Effector CD8-positive, alpha-beta T cell (primary cell): ENCODE results near the gene SFXN1.

Experiments used
- DNase-seq: peaks from one replicate; lab custom pipeline; 2025; lab: John Stamatoyannopoulos, UW

The SFXN1 gene

DNA sequence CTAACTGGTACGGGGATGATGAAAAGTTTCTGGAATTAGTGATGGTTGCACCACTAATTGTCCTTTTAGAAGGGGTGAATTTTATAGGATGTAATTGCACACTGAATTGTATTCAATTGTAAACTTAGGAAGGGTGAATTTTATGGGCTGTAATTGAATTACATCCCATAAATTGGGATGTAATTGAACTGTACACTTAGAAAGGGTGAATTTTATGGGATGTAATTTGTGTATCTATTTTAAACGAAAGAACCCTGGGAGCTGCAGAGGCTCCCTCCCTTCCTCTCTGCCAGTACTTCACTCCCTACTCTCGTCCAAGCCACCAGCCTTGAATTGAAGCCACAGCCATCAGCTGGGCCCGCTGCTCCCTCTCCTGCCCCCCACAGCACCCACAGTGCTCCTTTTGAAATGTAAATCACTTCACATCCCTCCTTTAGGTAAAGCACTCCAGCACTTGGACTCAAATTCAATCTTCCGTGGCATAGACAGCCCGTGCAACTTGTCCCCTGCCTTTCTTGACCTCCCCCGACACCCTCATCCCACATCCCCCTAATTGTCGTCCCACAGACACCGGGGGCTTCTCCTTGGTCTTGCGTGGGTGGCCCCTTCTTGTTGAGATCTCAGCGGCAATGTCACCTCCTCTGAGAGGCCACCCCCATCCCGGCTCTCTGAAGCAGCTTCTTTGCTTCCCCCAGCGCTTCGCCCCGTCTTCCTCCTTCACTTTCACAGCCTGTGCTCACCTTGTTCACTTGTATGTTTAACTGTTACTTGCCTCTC is 95.3 kb downstream of the SFXN1 start:
- DNase-seq: no peak

DNA sequence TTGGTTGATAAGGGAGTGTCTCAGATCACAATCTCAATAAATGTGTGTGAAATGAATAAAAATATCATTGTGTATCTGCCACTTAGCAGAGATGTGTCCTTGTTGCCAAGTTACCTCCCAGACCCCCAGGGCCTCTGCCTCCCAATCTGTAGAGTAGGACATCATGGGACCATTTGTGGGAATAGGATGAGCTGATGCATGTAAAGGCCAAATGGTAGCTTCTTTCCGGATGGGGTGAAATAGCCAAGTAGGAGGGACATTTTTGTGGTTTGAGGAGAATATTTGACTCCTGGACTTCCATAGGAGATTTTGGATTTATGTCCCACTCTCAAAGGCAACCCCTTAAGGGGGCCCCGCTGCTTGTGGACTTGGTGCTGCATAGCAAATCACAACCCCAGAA is 96.9 kb downstream of the SFXN1 start:
- no peak for DNase-seq

DNA sequence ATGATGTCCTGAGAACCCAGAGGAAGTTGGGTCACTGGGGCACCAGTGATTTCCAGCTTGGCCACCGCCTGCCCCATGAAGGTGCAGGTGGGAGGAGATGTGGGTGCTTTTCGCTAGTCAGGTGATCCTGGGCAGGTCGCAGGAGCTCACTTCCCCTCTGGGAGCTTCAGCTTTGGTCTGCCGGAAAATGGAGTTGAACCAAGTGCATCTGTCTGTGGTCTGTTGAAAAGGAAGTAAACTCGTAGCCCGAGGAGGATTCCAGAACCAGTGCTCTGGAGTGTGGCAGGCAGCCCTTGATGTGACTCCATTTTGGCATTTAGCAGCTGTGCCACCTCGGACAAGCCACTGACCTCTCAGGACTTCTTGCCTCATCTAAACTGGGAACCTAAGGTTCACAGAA is 97.7 kb downstream of the SFXN1 start:
- DNase-seq: no peak

DNA sequence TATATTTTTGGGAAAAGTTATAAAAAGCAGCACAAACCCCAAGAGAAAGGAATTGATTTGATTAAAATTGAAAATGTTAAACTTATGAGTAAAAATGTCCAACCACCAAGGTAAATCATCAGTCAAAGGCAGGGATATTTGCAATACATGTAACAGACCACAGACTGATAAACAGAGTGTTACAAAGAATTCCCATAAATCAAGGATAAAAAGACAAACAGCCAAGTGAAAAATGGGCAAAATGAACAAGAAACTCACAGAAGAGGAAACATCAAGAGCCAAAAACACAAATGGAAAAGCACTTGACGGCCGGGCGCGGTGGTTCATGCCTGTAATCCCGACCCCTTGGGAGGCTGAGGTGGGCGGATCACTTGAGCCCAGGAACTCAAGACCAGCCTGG is 98.2 kb downstream of the SFXN1 start:
- DNase-seq: no peak
